GM10847 (cell line): ENCODE measurements around the gene EGFR.

Experiments used
- POLR2A ChIP-seq: IDR thresholded peaks from 2 replicates; pipeline ENCODE4 v1.6.1; 2011; ENCODE audit not compliant: insufficient read length; ENCODE audit errors: extremely low read depth

EGFR gene

DNA sequence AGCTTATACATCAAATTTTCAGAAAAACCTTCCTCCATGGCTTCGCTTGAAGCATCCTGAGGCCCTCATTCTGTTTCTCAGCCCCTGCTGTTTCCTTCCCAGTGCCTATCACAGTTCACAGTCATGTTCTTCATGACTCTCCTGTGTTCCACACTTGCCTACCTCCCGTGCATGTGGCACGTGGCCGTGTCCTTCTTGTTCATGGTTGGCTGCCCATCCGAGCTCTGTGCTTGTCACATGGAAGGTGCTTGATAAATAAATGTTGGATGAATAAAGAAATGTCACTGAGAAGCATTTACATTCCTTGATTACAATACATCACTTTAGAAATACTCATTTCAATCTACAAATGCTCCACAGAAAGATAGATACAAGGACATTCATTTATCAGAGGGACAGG lies 23.7 kb upstream of the EGFR start:
- no peak for TF ChIP-seq POLR2A

DNA sequence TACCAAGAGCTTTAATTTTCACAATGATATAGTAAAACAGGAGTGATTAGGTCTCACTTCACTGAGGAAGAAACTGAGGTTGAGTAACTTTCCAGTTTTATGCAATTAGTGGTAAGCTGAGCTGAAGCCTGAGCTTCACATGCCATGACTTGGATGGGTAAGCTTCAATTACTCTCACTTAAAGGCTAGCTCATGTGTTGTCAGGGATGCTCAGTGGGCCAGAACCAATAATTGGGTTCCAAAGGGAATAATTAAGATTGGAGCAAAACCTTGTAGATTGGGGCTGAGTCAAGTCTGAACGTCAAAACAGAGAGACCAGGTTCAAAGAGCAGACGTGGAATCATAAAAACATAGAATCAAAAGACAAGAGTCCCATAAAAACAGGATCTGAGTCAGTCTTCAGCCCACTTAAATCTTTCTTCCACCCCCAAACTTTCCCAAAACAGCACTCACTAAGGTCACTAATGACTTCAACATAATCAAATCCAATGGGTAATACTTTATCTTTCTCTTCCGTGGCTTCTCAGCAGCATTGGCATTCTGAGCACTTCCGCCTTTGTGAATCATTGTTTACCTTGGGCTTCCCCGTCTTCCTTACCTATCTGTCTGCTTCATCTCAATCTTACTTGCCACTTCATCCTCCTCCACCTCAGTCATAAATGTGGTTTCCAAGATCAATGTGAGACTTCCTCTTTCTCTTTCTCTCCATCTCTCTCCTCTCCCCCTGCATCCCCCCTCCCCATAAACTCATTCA lies 23.0 kb upstream of the EGFR start:
- TF ChIP-seq POLR2A, result no peak

DNA sequence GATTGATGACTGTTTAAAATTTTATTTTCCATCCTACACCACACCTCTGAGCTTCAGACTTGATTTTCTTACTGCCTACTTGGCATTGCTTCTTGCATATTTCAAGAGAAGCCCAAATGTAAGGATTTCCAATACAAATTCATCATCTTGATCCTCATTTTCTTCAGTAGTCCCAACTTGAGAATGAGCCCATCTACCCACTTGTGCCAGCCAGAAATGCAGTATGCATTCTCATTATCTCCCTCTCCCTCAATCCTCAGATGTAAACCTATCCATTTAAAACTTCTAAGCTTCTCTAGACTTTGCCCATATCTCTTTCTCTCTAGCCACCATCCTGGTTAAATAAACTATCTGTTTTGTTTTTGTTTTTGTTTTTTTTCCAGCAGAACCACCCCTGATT lies 22.4 kb upstream of the EGFR start:
- no peak for TF ChIP-seq POLR2A

DNA sequence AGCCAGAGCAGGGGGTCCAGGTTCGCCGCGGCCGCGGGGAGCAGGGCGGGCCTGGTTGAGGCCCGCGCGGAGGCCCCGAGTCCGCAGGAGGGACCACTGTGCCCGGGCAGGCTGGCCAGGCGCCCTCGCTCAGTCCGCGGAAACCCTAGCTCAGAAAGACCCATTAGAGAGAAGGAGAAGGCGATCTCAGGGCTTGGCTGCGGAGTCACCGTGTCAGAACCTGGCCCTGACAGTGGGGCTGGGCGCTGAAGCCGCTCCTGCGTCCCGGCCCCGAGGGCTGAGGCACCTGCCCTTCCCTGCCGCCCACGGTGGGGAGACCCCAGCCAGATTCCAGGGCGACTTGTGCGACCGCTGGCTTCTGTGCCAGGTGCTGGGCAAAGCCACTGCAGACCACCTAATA lies 14.2 kb upstream of the EGFR start:
- TF ChIP-seq POLR2A, result no peak

DNA sequence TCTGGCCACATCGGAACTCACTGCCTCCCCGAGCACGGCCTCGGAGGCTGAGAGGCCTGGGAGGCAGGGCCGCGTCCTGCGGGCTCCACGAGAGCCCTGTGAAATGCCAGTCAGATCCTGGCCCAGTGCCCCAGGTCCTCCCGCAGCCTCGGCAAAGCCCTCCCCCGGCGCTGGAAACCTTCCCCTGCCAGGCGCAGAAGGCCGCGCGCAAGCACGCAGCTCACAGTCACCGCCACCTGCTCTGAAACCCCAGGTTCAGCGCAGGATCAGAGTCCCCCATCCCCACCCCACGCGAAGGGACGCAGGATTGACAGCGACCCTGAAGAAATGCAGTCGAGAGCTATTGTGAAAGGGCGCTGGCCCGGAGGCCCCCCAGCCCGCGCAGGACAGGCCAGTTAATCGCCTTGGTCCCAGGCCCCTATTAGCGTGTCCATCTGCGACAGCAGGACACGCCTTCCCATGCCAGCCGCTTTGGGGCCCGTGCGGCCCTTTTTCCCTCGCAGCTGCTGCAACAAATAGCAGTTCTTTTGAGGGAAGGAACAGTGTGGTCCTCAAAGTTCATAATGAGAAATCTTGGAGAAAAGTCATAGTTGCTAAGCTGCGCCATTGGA lies 13.5 kb upstream of the EGFR start:
- TF ChIP-seq POLR2A, result no peak

DNA sequence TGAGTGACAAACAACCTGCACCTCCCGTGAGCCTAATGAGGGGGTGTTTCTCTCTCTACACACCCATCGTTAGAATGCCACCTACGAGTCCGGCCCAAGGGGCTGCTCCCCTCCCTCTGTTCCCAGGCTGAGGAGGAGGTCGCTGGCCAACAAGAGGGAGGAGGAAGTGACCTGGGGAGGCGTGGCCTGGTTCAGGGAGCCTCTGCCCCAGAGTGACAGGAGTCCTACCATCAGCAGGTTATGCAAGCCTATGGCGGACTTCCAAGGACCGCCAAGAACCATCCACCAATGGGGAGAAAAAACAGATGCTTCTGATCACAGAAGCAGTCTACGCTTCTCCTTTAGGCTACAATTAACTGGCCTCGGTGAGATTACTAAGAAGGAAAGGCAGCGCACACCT lies 12.3 kb upstream of the EGFR start:
- no peak for TF ChIP-seq POLR2A

DNA sequence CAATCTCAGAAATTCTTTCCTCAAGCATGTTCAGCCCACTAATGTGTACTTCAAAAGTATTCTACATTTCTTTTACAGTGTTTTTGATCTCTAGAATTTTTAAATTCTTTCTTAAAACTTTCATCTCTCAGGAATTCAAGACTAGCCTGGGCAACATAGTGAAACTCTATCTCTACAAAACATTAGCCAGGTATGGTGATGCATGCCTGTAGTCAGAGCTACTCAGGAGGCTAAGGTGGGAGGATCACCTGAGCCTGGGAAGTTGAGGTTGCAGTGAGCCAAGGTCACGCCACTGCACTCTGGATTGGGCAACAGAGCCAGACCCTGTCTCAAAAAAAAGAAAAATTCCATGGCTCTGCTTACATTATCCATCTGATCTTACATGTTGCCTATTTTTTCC lies 5.0 kb upstream of the EGFR start:
- no peak for TF ChIP-seq POLR2A

DNA sequence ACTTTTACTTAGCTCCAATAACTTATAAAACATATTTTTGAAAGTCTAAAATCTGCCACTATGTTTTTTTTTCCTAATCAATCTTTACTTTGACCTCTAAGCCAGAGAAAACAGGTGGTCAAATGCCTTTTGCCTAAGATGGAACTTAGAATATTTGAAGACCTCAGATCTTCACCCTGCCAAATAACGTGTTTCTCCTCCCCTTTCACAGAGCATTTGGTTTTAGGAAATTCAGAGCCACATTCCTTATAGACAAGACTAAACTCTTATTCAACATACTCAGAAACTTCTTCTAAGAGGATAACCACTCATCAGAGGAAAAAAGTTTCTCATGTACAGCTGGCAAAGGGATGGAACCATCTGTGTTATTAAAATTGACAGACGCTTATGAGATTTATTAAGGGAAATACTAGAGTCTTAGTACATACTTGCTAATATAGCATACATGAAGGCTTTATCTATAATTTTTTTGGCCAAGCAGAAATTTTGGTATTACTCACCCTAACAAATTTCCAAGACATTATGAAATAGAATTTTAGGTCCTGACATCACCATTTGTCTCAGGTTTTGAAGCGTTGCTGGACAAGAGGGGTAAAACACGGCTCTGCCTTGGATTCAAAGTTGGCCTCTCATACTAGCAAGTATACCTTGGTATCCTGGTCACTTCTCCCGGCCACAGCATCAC lies 2.6 kb upstream of the EGFR start:
- TF ChIP-seq POLR2A, result no peak

DNA sequence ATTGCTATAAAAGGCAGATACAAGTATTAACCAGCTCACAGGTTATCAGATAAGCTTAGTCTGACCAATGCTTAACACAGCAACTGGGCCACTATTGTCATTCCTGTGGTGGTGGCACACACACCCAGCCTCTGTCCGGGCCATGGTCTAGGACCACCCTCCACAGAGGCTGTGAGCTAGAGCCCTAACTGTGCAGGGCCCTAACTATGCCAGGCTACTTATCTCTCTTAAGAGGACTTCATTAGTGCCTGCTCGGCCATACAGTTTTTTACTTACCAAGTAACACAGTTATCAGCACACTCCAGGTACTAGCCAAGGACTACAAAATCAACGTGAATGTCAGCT lies 2.1 kb upstream of the EGFR start:
- no peak for TF ChIP-seq POLR2A

DNA sequence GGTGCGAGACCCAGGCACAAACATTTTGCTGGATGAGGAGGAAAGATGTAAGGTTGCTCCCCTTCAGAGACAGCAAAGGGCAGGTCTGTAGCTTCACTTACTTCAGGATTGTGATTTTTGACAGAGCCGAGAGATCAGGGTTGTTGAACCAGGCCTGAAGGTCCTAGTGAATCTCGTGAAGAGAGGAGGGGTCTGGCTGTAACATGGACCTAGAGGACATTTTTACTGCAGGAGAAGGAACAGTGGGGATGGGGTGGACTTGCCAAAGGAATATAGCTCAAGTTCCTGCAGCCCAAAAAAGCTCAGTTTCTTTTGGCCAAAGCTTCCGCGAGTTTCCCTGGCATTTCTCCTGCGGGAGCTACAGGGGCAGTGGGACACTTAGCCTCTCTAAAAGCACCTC lies 976 bp upstream of the EGFR start:
- TF ChIP-seq POLR2A, result no peak

DNA sequence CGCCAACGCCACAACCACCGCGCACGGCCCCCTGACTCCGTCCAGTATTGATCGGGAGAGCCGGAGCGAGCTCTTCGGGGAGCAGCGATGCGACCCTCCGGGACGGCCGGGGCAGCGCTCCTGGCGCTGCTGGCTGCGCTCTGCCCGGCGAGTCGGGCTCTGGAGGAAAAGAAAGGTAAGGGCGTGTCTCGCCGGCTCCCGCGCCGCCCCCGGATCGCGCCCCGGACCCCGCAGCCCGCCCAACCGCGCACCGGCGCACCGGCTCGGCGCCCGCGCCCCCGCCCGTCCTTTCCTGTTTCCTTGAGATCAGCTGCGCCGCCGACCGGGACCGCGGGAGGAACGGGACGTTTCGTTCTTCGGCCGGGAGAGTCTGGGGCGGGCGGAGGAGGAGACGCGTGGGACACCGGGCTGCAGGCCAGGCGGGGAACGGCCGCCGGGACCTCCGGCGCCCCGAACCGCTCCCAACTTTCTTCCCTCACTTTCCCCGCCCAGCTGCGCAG lies 424 bp downstream of the EGFR start:
- TF ChIP-seq POLR2A, result no peak

DNA sequence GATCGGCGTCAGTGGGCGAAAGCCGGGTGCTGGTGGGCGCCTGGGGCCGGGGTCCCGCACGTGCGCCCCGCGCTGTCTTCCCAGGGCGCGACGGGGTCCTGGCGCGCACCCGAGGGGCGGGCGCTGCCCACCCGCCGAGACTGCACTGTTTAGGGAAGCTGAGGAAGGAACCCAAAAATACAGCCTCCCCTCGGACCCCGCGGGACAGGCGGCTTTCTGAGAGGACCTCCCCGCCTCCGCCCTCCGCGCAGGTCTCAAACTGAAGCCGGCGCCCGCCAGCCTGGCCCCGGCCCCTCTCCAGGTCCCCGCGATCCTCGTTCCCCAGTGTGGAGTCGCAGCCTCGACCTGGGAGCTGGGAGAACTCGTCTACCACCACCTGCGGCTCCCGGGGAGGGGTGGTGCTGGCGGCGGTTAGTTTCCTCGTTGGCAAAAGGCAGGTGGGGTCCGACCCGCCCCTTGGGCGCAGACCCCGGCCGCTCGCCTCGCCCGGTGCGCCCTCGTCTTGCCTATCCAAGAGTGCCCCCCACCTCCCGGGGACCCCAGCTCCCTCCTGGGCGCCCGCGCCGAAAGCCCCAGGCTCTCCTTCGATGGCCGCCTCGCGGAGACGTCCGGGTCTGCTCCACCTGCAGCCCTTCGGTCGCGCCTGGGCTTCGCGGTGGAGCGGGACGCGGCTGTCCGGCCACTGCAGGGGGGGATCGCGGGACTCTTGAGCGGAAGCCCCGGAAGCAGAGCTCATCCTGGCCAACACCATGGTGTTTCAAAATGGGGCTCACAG lies 1.1 kb downstream of the EGFR start:
- no peak for TF ChIP-seq POLR2A

DNA sequence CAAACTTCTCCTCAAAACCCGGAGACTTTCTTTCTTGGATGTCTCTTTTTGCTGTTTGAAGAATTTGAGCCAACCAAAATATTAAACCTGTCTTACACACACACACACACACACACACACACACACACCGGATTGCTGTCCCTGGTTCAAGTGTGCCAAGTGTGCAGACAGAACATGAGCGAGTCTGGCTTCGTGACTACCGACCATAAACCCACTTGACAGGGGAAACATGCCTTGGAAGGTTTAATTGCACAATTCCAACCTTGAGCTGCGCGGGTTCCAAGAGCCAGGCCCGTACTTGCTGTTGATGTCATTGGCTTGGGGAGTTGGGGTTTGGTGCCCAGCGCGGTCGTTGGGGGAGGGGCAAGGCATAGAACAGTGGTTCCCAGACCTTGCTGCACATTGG lies 1.7 kb downstream of the EGFR start:
- TF ChIP-seq POLR2A, result no peak

DNA sequence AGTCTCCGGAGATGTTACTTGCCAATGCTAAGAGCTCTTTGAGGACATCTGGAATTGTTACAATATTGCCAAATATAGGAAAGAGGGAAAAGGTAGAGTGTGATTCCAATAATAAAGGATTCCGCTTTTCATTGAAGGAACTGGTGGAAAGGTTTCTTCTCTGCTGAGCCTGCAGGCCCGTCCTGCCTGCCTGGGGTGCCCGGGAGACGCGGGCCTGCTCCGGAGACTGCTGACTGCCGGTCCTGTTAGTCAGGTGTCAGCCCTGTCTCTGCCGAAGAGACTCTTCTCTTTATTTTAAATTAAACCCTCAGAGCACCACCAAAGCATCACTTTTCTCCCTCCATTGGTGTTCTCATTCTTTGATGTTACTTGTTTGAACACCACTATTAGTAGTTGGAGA lies 2.2 kb downstream of the EGFR start:
- no peak for TF ChIP-seq POLR2A
